Activated CD8-positive, alpha-beta memory T cell treated with anti-CD3 and anti-CD28 coated beads for 24 hours (primary cell): Measurements from ENCODE around the gene LRRC1.

ENCODE experiments used
- DNase-seq: peaks from one replicate; pipeline ENCODE4 v3.0.0-alpha.2; 2020

LRRC1 gene

GRCh38 chr6:53929041-53929820, 134.4 kb downstream of the LRRC1 start:
- DNase-seq, result no peak

- no peak for DNase-seq
These were observed 135.0 kb downstream of the LRRC1 start for GRCh38 chr6:53929821-53930120.

GRCh38 chr6:53930330-53930729, 135.5 kb downstream of the LRRC1 start:
- DNase-seq, result no peak

- no peak for DNase-seq
These were observed 136.3 kb downstream of the LRRC1 start for GRCh38 chr6:53931086-53931485.

GRCh38 chr6:53932516-53932915, 137.7 kb downstream of the LRRC1 start:
- no peak for DNase-seq

GRCh38 chr6:53934023-53934422, 139.2 kb downstream of the LRRC1 start:
- no peak for DNase-seq

- DNase-seq, result no peak
These were observed 142.7 kb downstream of the LRRC1 start for GRCh38 chr6:53937461-53937860.

- no peak for DNase-seq
These were observed 144.0 kb downstream of the LRRC1 start for GRCh38 chr6:53938810-53939209.

- no peak for DNase-seq
These were observed 145.0 kb downstream of the LRRC1 start for GRCh38 chr6:53939830-53940229.

- no peak for DNase-seq
These were observed 148.6 kb downstream of the LRRC1 start for GRCh38 chr6:53943395-53943794.

- DNase-seq, result no peak
These were observed 149.3 kb downstream of the LRRC1 start for GRCh38 chr6:53944091-53944490.

- no peak for DNase-seq
These were observed 149.7 kb downstream of the LRRC1 start for GRCh38 chr6:53944543-53944942.

GRCh38 chr6:53945765-53946407, 151.1 kb downstream of the LRRC1 start:
- no peak for DNase-seq

GRCh38 chr6:53947780-53948179, 153.0 kb downstream of the LRRC1 start:
- DNase-seq, result no peak

- DNase-seq, result no peak
These were observed 156.6 kb downstream of the LRRC1 start for GRCh38 chr6:53951383-53951782.

- no peak for DNase-seq
These were observed 161.4 kb downstream of the LRRC1 start for GRCh38 chr6:53956068-53956711.

GRCh38 chr6:53956804-53957203, 162.0 kb downstream of the LRRC1 start:
- no peak for DNase-seq

- DNase-seq, result no peak
These were observed 164.9 kb downstream of the LRRC1 start for GRCh38 chr6:53959717-53960116.

- DNase-seq, result no peak
These were observed 165.5 kb downstream of the LRRC1 start for GRCh38 chr6:53960311-53960710.

- no peak for DNase-seq
These were observed 167.0 kb downstream of the LRRC1 start for GRCh38 chr6:53961679-53962370.

- no peak for DNase-seq
These were observed 167.8 kb downstream of the LRRC1 start for GRCh38 chr6:53962646-53963045.

- no peak for DNase-seq
These were observed 172.6 kb downstream of the LRRC1 start for GRCh38 chr6:53967415-53967814.
